SK-N-SH (cell line): ENCODE data around the gene ARID2. TPM values are rescaled to one million over a fixed set of nuclear protein-coding genes. Genes with fewer than 3 reads are reported as not detected.

Source experiments
- CTCF ChIA-PET: fragments of 300-600, 350-600 bp; formaldehyde crosslinking; extraction: SDS; loops from one replicate; lab custom pipeline; 2021; lab: Yijun Ruan, JAX
- POLR2A ChIA-PET: fragments of 350-600 bp; sonication (Branson Sonifier 250); formaldehyde crosslinking; extraction: SDS; loops from one replicate; lab custom pipeline; 2020; ENCODE audit warnings: antibody characterized with exemption, inconsistent platforms; lab: Yijun Ruan, JAX
- DNase-seq: peaks from one replicate; pipeline ENCODE4 v3.0.0; 2012
- H2AFZ ChIP-seq: fragments of 200-600 bp; sonication (generic); 2 replicates; pipeline ENCODE4 v1.8.1; 2016; ENCODE audit warnings: antibody characterized with exemption, mild to moderate bottlenecking, low read depth
- H3F3A ChIP-seq: fragments of 200-600 bp; sonication (generic); replicated peaks from 2 replicates; pipeline ENCODE3; 2016; ENCODE audit warnings: antibody characterized with exemption, mild to moderate bottlenecking; ENCODE audit not compliant: insufficient read depth
- H3K27ac ChIP-seq, 2 experiments: fragments of 200-500 bp in 1 of 2; fragments of 200-600 bp in 1 of 2; sonication (Bioruptor generic) in 1 of 2; sonication (generic), shearing (Covaris generic) in 1 of 2; 2 replicates each; pipeline versions ENCODE4 v1.5.1 to v1.6.1; 2014 to 2016; ENCODE audit warnings: low read depth in 2 of 2, inconsistent platforms in 1 of 2, low read length in 1 of 2, mild to moderate bottlenecking in 1 of 2, mixed read lengths in 1 of 2
- H3K27me3 ChIP-seq: fragments of 200-600 bp; sonication (generic), shearing (Covaris generic); 2 replicates; pipeline ENCODE4 v1.6.1; 2016; ENCODE audit warnings: mixed run types; ENCODE audit not compliant: insufficient read depth
- H3K36me3 ChIP-seq, 2 experiments: fragments of 200-500 bp in 1 of 2; fragments of 200-600 bp in 1 of 2; sonication (Bioruptor generic) in 1 of 2; sonication (generic) in 1 of 2; replicated peaks in 1 of 2; 2 replicates each; pipeline versions ENCODE3 to v1.5.1; 2014 to 2016; ENCODE audit warnings: low read length in 1 of 2, mild to moderate bottlenecking in 1 of 2; ENCODE audit not compliant: insufficient read depth in 2 of 2, control insufficient read depth in 1 of 2
- H3K4me1 ChIP-seq, 2 experiments: fragments of 200-500 bp in 1 of 2; fragments of 200-600 bp in 1 of 2; sonication (Bioruptor generic) in 1 of 2; sonication (generic), shearing (Covaris generic) in 1 of 2; 2 replicates each; pipeline versions ENCODE4 v1.5.1 to v1.6.1; 2014 to 2016; ENCODE audit warnings: low read depth in 1 of 2, low read length in 1 of 2, mixed run types in 1 of 2; ENCODE audit not compliant: insufficient read depth in 2 of 2, control insufficient read depth in 1 of 2
- H3K4me2 ChIP-seq: fragments of 200-600 bp; sonication (generic), shearing (Covaris generic); 2 replicates; pipeline ENCODE4 v1.6.1; 2017; ENCODE audit warnings: mixed run types
- H3K4me3 ChIP-seq, 2 experiments: fragments of 200-500 bp in 1 of 2; fragments of 200-600 bp in 1 of 2; sonication (Bioruptor generic) in 1 of 2; sonication (generic), shearing (Covaris generic) in 1 of 2; 2 replicates each; pipeline versions ENCODE4 v1.5.1 to v1.8.1; 2014 to 2016; ENCODE audit warnings: low read depth in 2 of 2, inconsistent platforms in 1 of 2, low read length in 1 of 2, mild to moderate bottlenecking in 1 of 2, mixed read lengths in 1 of 2, moderate library complexity in 1 of 2
- H3K79me2 ChIP-seq: fragments of 200-600 bp; sonication (generic); 2 replicates; pipeline ENCODE4 v1.8.1; 2017; ENCODE audit warnings: mild to moderate bottlenecking; ENCODE audit not compliant: insufficient read depth
- H3K9ac ChIP-seq: fragments of 200-600 bp; sonication (generic); 2 replicates; pipeline ENCODE4 v1.6.1; 2017; ENCODE audit warnings: mixed run types
- H3K9me2 ChIP-seq: fragments of 200-600 bp; sonication (generic); 2 replicates; pipeline ENCODE4 v1.6.1; 2017; ENCODE audit warnings: mixed run types
- H3K9me3 ChIP-seq: fragments of 200-600 bp; sonication (generic); 2 replicates; pipeline ENCODE4 v1.6.1; 2017; ENCODE audit warnings: mixed run types, mild to moderate bottlenecking, moderate library complexity
- H4K20me1 ChIP-seq: fragments of 200-600 bp; sonication (generic); 2 replicates; pipeline ENCODE4 v1.6.1; 2017; ENCODE audit warnings: mild to moderate bottlenecking, mixed run types; ENCODE audit not compliant: insufficient read depth
- CHD2 ChIP-seq: fragments of 150-350 bp; IDR thresholded peaks from 2 replicates; pipeline ENCODE4 v1.6.1; 2018; ENCODE audit warnings: low read length; ENCODE audit not compliant: partially characterized antibody
- EZH2phosphoT487 ChIP-seq: fragments of 200-600 bp; sonication (generic); IDR thresholded peaks from 2 replicates; pipeline ENCODE4 v1.6.1; 2017; ENCODE audit warnings: low read depth, mixed run types, mild to moderate bottlenecking, antibody characterized with exemption, moderate library complexity, borderline replicate concordance
- FOXM1 ChIP-seq: IDR thresholded peaks from 2 replicates; pipeline ENCODE4 v1.4.0; 2012; ENCODE audit warnings: low read depth, mild to moderate bottlenecking
- GATA2 ChIP-seq: sonication (generic); formaldehyde crosslinking; IDR thresholded peaks from 2 replicates; pipeline ENCODE4 v1.5.0; 2020; ENCODE audit warnings: mild to moderate bottlenecking, missing genetic modification reagents
- IRF3 ChIP-seq: fragments of 150-350 bp; IDR thresholded peaks from 2 replicates; pipeline ENCODE4 v1.6.1; 2016; ENCODE audit warnings: mild to moderate bottlenecking, low read depth, low read length
- MXI1 ChIP-seq: IDR thresholded peaks from 2 replicates; pipeline ENCODE4 v1.6.1; 2012; ENCODE audit warnings: mild to moderate bottlenecking, low read depth, low read length, improper control_type of control experiment
- RAD21 ChIP-seq: IDR thresholded peaks from 2 replicates; pipeline ENCODE4 v1.6.1; 2012; ENCODE audit warnings: mild to moderate bottlenecking, low read length
- RCOR1 ChIP-seq: fragments of 150-350 bp; IDR thresholded peaks from 2 replicates; pipeline ENCODE4 v1.6.1; 2017; ENCODE audit warnings: antibody characterized with exemption, low read length
- REST ChIP-seq: IDR thresholded peaks from 2 replicates; pipeline ENCODE4 v1.6.1; 2012; ENCODE audit warnings: mild to moderate bottlenecking, low read depth, low read length, moderate library complexity
- TAF1 ChIP-seq: IDR thresholded peaks from 2 replicates; pipeline ENCODE4 v1.6.1; 2012; ENCODE audit warnings: low read depth, mild to moderate bottlenecking, low read length, moderate library complexity, borderline replicate concordance
- TEAD4 ChIP-seq: IDR thresholded peaks from 2 replicates; pipeline ENCODE4 v1.4.0; 2012; ENCODE audit warnings: mild to moderate bottlenecking, borderline replicate concordance; ENCODE audit not compliant: insufficient read depth
- USF1 ChIP-seq: IDR thresholded peaks from 2 replicates; pipeline ENCODE4 v1.4.0; 2012; ENCODE audit warnings: low read depth, borderline replicate concordance
- YY1 ChIP-seq: IDR thresholded peaks from 2 replicates; pipeline ENCODE4 v1.4.0; 2012; ENCODE audit warnings: low read depth, mild to moderate bottlenecking
- ZBTB33 ChIP-seq: IDR thresholded peaks from 2 replicates; pipeline ENCODE4 v1.4.0; 2012; ENCODE audit warnings: low read depth, borderline replicate concordance
- WGBS: methylation state at CpG from one replicate; pipeline ENCODE4 v1.1.6; 2017; ENCODE audit warnings: low lambda C conversion rate; 5-methylcytosine and 5-hydroxymethylcytosine counted together
- polyA plus RNA-seq, 3 experiments: library from polyadenylated mRNA; depleted of rRNA; stranded (reverse); fragments of >200 nt; gene quantifications; 2 replicates each; pipeline ENCODE4 v1.2.3, GENCODE V29; 2012

ARID2 gene
- polyA plus RNA-seq, 1 of the 3 experiments (the other 2 are of a cell fraction), result 5.9 TPM

DNA sequence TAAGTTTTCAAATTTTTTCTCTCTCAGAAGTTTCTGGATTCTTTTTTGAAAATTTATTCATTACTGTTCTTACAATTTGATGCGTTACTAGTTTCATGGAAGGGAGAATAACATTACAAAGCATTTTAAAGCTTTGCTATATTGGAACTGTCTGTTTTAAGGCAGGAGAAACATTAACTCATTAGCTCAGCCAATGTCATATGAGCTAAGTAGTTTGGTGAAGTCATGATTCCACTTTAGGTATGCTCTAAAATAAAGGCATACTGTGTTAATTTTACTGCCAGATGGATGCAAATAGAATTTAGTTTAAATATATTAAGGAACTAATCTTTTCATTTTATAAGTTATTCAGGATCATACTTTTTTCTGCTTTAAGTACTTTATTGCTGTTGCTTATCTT lies 46.0 kb downstream of the ARID2 start:
- POLR2A ChIA-PET, result no interaction called here
- TF ChIP-seq ZBTB33, result no peak
- TF ChIP-seq REST, result no peak
- no peak for TF ChIP-seq USF1
- no peak for TF ChIP-seq RAD21
- TF ChIP-seq GATA2 (CRISPR knock-in tag), result no peak
- TF ChIP-seq IRF3, result no peak
- no peak for TF ChIP-seq TEAD4
- no peak for TF ChIP-seq TAF1
- no peak for TF ChIP-seq FOXM1
- TF ChIP-seq EZH2phosphoT487, result no peak
- TF ChIP-seq MXI1, result no peak
- TF ChIP-seq YY1, result no peak
- no peak for TF ChIP-seq RCOR1
- no peak for TF ChIP-seq CHD2
- Histone ChIP-seq H3K4me2 (no peak overlapping the region), H2AFZ (no peak overlapping the region), H3K79me2 (peaks cover 62% of the 10 kb centered on the region), H3K4me1 (peaks cover 0 to 6% of the 10 kb centered on the region in 2 experiments; a peak in 2 of 4 replicates), H3K9ac (no peak overlapping the region), H4K20me1 (peaks cover 8% of the 10 kb centered on the region), H3F3A (peaks cover 3% of the 10 kb centered on the region), H3K9me3 (no peaks in the 10 kb centered on the region), H3K4me3 (no peak overlapping the region), H3K9me2 (no peaks in the 10 kb centered on the region), H3K27ac (no peak overlapping the region), H3K36me3 (peaks cover 0 to 2% of the 10 kb centered on the region in 2 experiments), H3K27me3 (no peaks in the 10 kb centered on the region)
- CTCF ChIA-PET, result interaction anchor here (0.9 to 3.1 kb wide), 3 partner anchors 13 to 46 kb away, joined by 3 to 20 read pairs (median 4); partner anchors contain the start of gene ARID2
- DNase-seq, result no peak
- WGBS, result 100% methylated on average over 1 of the region's 1 CpG
